ENCODE data around the gene MOV10.

Gene MOV10

GRCh38 chr1:112711041-112711440 is 36.6 kb downstream of the MOV10 start:
- DNase-seq (ENCODE audit: low read depth), result no peak
- no peak overlapping the region for H3K4me3 ChIP-seq (ENCODE audit: low read length)
- TF ChIP-seq CTCF (conservative IDR thresholded peaks at IDR 0.05; ENCODE audit: low read depth, low read length), result no peak

- DNase-seq (ENCODE audit: low read depth), result no peak
- TF ChIP-seq CTCF (conservative IDR thresholded peaks at IDR 0.05; ENCODE audit: low read depth, low read length), result no peak
- H3K4me3 ChIP-seq (ENCODE audit: low read length), result no peak overlapping the region
Observed at GRCh38 chr1:112711670-112712069, 37.2 kb downstream of the MOV10 start.

GRCh38 chr1:112712191-112712590 is 37.7 kb downstream of the MOV10 start:
- TF ChIP-seq CTCF (conservative IDR thresholded peaks at IDR 0.05; ENCODE audit: low read depth, low read length), result no peak
- no peak for DNase-seq (ENCODE audit: low read depth)
- no peak overlapping the region for H3K4me3 ChIP-seq (ENCODE audit: low read length)

GRCh38 chr1:112712701-112713128 is 38.3 kb downstream of the MOV10 start:
- no peak for DNase-seq (ENCODE audit: low read depth)
- TF ChIP-seq CTCF (conservative IDR thresholded peaks at IDR 0.05; ENCODE audit: low read depth, low read length), result no peak
- no peak overlapping the region for H3K4me3 ChIP-seq (ENCODE audit: low read length)

GRCh38 chr1:112713466-112714312 is 39.2 kb downstream of the MOV10 start:
- DNase-seq (ENCODE audit: low read depth), result no peak
- peak overlapping the region; percentile 34 for H3K4me3 ChIP-seq (ENCODE audit: low read length)
- no peak for TF ChIP-seq CTCF (conservative IDR thresholded peaks at IDR 0.05; ENCODE audit: low read depth, low read length)

- no peak for DNase-seq (ENCODE audit: low read depth)
- peak; percentile 16 for TF ChIP-seq CTCF (conservative IDR thresholded peaks at IDR 0.05; ENCODE audit: low read depth, low read length)
- H3K4me3 ChIP-seq (ENCODE audit: low read length), result peak overlapping the region; percentile 34
Observed at GRCh38 chr1:112714313-112715263, 40.1 kb downstream of the MOV10 start.

Data from retinal pigment epithelial cell (primary cell).